Pons (tissue), 1 donor: ENCODE data around the gene BPTF.
"Not testable (repeated sequence)": the region's sequence is repeated elsewhere in the genome, so short reads cannot be mapped to it uniquely, and the experiment has no call there.

Source experiments
- DNase-seq: peaks from one replicate; pipeline ENCODE4 v3.0.0-alpha.2; 2016; ENCODE audit warnings: low spot score

Gene BPTF

GRCh38 chr17:68013385-68013784 is 188.1 kb downstream of the BPTF start:
- no peak for DNase-seq

- no peak for DNase-seq
Observed at GRCh38 chr17:68015081-68015723, 189.9 kb downstream of the BPTF start.

- no peak for DNase-seq
Observed at GRCh38 chr17:68016838-68017237, 191.5 kb downstream of the BPTF start.

DNA sequence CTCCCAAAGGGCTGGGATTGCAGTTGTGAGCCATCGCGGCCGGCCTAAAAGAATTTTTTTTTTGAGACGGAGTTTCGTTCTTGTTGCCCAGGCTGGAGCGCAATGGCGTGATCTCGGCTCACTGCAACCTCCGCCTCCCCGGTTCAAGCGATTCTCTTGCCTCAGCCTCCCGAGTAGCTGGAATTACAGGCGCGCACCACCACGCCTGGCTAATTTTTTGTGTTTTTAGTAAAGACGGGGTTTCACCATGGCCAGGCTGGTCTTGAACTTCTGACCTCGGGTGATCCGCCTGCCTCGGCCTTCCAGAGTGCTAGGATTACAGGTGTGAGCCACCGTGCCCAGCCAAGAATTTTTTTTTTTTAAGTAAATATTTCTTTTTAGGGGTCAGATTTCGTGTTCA is 193.2 kb downstream of the BPTF start:
- DNase-seq, result not testable (repeated sequence)

- DNase-seq, result no peak
Observed at GRCh38 chr17:68019336-68019674, 194.0 kb downstream of the BPTF start.

DNA sequence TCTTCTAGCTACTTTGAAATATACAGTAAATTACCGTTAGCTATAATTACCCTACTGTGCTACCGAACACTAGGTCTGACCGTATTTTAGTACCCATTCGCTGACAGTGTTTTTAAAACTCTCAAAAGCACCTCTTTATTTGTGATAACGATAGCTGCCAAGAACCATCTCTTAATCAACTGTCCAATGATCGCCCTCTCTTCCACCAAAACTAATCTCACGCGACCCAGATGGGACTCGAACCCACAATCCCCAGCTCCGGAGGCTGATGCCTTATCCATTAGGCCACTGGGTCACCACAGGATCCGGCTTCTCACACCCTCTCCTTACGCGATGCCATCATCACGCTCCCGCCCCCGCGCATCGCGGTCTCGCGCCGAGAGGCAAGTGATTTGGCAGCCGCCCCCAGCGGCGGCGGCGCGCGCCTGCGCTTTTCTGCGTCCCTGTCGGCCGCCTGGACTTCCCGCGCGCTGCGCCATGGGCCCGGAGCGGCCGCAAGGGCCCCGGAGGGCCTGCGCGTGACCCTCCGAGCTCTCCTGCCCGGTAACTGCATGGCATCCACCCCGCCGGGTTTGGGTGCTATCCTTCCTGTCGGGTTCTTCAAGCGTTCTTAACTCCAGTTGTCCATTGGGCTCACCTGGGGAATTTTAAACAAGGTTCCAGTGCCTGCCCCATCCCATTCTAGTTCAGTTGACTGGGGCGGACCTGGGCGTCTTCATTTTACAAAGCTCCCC is 194.5 kb downstream of the BPTF start:
- peak; percentile 97 for DNase-seq

DNA sequence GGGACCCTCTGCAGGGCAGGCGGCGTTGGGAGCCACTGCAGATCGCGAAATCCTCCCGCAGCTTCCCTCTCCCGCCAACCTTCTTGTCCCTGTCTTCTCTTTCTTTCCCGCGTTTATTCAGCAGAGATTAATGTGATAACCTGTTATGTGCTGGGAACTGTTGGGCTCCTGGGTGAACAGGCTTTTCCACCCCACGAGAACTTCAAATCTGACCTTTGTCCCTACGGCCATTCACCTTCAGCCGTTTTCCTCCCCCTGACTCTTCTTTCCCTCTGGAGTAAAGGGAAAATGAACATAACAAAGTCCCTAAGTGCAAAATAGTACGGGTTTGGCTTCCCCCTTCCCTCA is 195.1 kb downstream of the BPTF start:
- peak; percentile 35 for DNase-seq

DNA sequence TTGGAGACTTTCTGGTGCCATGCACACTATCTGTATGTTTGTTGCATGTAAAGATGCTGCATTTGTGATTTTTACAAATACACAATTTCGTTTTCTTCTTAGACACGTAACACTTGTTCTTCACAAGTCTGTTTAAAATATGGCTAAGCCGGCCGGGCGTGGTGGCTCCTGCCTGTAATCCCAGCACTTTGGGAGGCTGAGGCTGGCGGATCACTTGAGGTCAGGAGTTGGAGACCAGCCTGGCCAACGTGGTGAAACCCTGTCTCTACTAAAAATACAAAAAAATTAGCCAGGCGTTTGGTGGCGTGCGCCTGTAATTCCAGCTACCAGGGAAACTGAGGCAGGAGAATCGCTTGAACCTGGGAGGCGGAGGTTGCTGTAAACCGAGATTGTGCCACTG is 195.5 kb downstream of the BPTF start:
- DNase-seq, result not testable (repeated sequence)

- DNase-seq, result no peak
Observed at GRCh38 chr17:68021963-68022362, 196.7 kb downstream of the BPTF start.

DNA sequence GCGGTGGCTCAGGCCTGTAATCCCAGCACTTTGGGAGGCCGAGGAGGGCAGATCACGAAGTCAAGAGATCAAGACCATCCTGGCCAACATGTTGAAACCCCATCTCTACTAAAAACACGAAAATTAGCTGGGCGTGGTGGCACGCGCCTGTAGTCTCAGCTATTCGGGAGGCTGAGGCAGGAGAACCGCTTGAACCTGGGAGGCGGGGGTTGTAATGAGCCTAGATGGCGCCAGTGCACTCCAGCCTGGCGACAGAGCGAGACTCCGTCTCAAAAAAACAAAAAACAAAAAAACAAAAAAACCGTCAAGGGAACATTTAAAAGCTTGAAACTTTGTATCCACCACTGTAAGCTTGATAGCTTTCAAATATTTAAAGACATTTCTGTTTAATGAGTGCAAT is 197.2 kb downstream of the BPTF start:
- DNase-seq, result not testable (repeated sequence)

GRCh38 chr17:68029512-68030215 is 204.4 kb downstream of the BPTF start:
- DNase-seq, result no peak
